Erythroblast (primary cell): ENCODE data around the gene SYT8.

Experiments
- GATA1 ChIP-seq: IDR thresholded peaks from 2 replicates; pipeline ENCODE4 v1.6.1; 2011; ENCODE audit warnings: low read depth, mild to moderate bottlenecking, control low read depth, low read length, moderate library complexity
- POLR2A ChIP-seq: IDR thresholded peaks from 2 replicates; pipeline ENCODE4 v1.6.1; 2011; ENCODE audit warnings: mild to moderate bottlenecking, low read length

DNA sequence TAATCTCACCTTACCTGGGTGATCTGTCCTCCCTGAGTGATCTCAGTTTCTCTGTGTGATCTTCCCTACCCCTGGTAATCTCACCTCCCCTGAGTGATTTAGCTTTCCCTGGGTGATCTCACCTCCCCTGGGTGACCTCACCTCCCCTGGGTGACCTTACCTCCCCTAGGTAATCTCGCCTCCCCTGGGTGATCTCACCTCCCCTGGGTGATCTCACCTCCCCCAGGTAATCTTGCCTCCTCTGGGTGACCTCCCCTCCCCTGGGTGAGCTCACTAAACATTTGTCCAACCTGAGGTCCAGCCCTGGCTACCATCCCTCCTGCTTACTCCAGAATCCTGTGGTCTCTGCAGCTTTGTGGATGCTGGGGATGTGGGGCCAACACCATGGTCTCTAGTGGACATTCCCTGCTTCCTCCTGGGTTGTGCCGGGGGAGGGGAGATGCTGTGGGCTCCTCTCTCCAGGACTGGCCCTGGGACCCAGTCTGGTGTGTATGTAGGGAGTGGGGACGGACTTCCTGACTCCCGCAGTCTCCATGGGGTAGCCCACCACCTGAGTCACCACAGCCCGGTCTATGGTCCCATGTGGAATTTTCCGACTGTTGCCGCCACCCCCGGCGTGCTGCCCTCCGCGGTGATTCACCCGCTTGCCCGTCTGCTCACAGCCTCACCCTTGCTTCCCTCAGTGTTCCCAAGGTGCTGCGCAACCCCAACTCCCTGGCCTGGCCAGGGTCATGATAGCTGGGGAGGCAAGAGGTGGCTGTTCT is 28.0 kb downstream of the SYT8 start:
- no peak for TF ChIP-seq POLR2A
- no peak for TF ChIP-seq GATA1
